Esophagus squamous epithelium (tissue), 4 donors: ENCODE results near the gene IER3.

Experiments
- POLR2A ChIP-seq, 4 donors: fragments of 450-650 bp; IDR thresholded peaks; one replicate each; pipeline ENCODE4 v1.6.1; 2017; ENCODE audit warnings: antibody characterized with exemption in 4 of 4, mild to moderate bottlenecking in 4 of 4, moderate library complexity in 3 of 4
- TF ChIP-seq, protein P1 (sequence below), 6 experiments: fragments of 450-650 bp in 4 of 6; fragments of 200-600 bp in 2 of 6; sonication (generic) in 2 of 6; IDR thresholded peaks; one replicate each; pipeline ENCODE4 v1.5.1; 2016 to 2019; ENCODE audit warnings: antibody characterized with exemption in 6 of 6, mild to moderate bottlenecking in 4 of 6, moderate library complexity in 4 of 6

DNA sequence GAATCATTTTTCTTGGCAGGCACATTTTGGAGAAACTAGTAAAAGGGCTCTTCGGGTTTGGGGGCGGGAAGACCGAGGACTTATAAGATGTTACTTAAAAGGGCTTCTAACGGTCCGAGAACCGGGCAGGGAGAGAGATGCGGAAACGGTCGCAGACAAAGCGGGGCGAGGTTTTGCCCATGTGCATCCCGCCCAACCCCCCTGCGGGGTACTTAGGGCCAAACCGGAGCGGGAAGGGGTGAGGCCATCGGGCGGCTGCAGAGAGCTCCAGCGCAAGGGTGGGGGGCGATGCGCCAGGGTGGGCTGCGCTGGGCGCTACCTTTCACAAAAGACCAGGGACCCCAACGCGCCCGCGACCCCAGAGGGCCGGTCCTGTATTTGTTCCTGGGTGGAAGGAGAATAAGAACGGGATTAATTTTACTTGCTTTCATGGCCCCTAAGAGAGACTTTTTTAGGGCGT, 23.6 kb downstream of the IER3 start:
- TF ChIP-seq, protein P1, sequence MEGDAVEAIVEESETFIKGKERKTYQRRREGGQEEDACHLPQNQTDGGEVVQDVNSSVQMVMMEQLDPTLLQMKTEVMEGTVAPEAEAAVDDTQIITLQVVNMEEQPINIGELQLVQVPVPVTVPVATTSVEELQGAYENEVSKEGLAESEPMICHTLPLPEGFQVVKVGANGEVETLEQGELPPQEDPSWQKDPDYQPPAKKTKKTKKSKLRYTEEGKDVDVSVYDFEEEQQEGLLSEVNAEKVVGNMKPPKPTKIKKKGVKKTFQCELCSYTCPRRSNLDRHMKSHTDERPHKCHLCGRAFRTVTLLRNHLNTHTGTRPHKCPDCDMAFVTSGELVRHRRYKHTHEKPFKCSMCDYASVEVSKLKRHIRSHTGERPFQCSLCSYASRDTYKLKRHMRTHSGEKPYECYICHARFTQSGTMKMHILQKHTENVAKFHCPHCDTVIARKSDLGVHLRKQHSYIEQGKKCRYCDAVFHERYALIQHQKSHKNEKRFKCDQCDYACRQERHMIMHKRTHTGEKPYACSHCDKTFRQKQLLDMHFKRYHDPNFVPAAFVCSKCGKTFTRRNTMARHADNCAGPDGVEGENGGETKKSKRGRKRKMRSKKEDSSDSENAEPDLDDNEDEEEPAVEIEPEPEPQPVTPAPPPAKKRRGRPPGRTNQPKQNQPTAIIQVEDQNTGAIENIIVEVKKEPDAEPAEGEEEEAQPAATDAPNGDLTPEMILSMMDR (IDR thresholded peaks at IDR 0.05), result no peak
- TF ChIP-seq POLR2A (IDR thresholded peaks at IDR 0.05), result no peak
